ENCODE data around the gene APPL2.

DNA sequence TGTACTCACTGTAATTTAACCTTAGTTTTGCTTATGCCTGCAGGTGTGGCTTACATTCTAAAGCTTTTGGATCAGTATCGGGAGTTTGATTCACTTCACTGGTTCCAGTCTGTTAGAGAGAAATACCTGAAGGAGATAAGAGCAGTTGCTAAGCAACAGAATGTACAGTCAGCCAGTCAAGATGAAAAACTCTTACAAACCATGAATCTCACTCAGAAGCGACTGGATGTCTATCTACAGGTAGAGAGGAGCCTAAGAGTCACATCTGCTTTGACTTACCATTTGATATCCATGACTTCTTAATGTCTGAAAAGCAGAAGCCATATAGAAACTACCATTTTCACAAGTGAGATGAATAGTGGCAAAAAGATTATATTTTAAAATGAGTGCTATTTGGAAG lies 71.9 kb downstream of the APPL2 start:
- TF ChIP-seq, protein P1, sequence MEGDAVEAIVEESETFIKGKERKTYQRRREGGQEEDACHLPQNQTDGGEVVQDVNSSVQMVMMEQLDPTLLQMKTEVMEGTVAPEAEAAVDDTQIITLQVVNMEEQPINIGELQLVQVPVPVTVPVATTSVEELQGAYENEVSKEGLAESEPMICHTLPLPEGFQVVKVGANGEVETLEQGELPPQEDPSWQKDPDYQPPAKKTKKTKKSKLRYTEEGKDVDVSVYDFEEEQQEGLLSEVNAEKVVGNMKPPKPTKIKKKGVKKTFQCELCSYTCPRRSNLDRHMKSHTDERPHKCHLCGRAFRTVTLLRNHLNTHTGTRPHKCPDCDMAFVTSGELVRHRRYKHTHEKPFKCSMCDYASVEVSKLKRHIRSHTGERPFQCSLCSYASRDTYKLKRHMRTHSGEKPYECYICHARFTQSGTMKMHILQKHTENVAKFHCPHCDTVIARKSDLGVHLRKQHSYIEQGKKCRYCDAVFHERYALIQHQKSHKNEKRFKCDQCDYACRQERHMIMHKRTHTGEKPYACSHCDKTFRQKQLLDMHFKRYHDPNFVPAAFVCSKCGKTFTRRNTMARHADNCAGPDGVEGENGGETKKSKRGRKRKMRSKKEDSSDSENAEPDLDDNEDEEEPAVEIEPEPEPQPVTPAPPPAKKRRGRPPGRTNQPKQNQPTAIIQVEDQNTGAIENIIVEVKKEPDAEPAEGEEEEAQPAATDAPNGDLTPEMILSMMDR (IDR thresholded peaks at IDR 0.05; ENCODE audit: low read depth, low read length, poor library complexity, severe bottlenecking), result no peak
- no peak for TF ChIP-seq EZH2phosphoT487 (IDR thresholded peaks at IDR 0.05; ENCODE audit: borderline replicate concordance, low read length)

Measured in DOHH2 (cell line).